Esophagus squamous epithelium (tissue), 4 donors: Measurements from ENCODE around the gene ICAM3.

Experiments
- POLR2A ChIP-seq, 4 donors: fragments of 450-650 bp; IDR thresholded peaks; one replicate each; pipeline ENCODE4 v1.6.1; 2017; ENCODE audit warnings: antibody characterized with exemption in 4 of 4, mild to moderate bottlenecking in 4 of 4, moderate library complexity in 3 of 4
- TF ChIP-seq, protein P1 (sequence below), 6 experiments: fragments of 450-650 bp in 4 of 6; fragments of 200-600 bp in 2 of 6; sonication (generic) in 2 of 6; IDR thresholded peaks; one replicate each; pipeline ENCODE4 v1.5.1; 2016 to 2019; ENCODE audit warnings: antibody characterized with exemption in 6 of 6, mild to moderate bottlenecking in 4 of 6, moderate library complexity in 4 of 6

DNA sequence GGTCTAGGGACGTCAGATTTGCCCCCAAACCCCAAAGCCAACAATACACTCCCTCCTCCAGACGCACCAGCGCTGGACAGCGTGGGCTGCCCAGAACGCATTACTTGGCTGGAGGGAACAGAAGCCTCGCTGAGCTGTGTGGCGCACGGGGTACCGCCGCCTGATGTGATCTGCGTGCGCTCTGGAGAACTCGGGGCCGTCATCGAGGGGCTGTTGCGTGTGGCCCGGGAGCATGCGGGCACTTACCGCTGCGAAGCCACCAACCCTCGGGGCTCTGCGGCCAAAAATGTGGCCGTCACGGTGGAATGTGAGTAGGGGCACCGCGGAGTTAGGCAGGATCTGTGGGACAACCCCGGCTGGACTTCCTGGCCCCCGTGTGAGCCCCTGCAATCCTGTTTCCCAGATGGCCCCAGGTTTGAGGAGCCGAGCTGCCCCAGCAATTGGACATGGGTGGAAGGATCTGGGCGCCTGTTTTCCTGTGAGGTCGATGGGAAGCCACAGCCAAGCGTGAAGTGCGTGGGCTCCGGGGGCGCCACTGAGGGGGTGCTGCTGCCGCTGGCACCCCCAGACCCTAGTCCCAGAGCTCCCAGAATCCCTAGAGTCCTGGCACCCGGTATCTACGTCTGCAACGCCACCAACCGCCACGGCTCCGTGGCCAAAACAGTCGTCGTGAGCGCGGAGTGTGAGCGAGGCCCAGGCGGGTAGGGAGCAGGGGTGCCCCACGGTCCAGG is 45.6 kb downstream of the ICAM3 start:
- no peak for TF ChIP-seq POLR2A (IDR thresholded peaks at IDR 0.05)
- TF ChIP-seq, protein P1, sequence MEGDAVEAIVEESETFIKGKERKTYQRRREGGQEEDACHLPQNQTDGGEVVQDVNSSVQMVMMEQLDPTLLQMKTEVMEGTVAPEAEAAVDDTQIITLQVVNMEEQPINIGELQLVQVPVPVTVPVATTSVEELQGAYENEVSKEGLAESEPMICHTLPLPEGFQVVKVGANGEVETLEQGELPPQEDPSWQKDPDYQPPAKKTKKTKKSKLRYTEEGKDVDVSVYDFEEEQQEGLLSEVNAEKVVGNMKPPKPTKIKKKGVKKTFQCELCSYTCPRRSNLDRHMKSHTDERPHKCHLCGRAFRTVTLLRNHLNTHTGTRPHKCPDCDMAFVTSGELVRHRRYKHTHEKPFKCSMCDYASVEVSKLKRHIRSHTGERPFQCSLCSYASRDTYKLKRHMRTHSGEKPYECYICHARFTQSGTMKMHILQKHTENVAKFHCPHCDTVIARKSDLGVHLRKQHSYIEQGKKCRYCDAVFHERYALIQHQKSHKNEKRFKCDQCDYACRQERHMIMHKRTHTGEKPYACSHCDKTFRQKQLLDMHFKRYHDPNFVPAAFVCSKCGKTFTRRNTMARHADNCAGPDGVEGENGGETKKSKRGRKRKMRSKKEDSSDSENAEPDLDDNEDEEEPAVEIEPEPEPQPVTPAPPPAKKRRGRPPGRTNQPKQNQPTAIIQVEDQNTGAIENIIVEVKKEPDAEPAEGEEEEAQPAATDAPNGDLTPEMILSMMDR (IDR thresholded peaks at IDR 0.05): no peak
